Prostate gland (tissue), 2 donors: ENCODE measurements around the gene HDAC4.

Experiments used
- CTCF ChIP-seq, 4 experiments: fragments of 200-600 bp in 2 of 4; fragments of 450-650 bp in 2 of 4; sonication (generic) in 2 of 4; IDR thresholded peaks; 1 replicate in 3 of 4; 2 replicates in 1 of 4; pipeline ENCODE4 v1.5.1; 2016 to 2019; ENCODE audit warnings: antibody characterized with exemption in 4 of 4, mild to moderate bottlenecking in 2 of 4, moderate library complexity in 2 of 4
- POLR2A ChIP-seq: fragments of 450-650 bp; IDR thresholded peaks from one replicate; pipeline ENCODE4 v1.6.1; 2016; ENCODE audit warnings: antibody characterized with exemption, mild to moderate bottlenecking

GRCh38 chr2:239339241-239339640 lies 61.6 kb downstream of the HDAC4 start:
- TF ChIP-seq CTCF (IDR thresholded peaks at IDR 0.05) (no peak), POLR2A (no peak)
